NOMO-1 treated with DMSO at 0.1 percent for 48 hours (cell line): Measurements from ENCODE around the gene BEST3.
A peak's percentile ranks its signal among the peaks of the same experiment; 100 is the strongest.

Experiments
- DNase-seq: peaks from one replicate; lab custom pipeline; 2025; ENCODE audit not compliant: unreplicated experiment; lab: John Stamatoyannopoulos, UW

BEST3 gene

GRCh38 chr12:69698769-69699540, at the start of gene BEST3:
Gene BEST3 (minus strand): TSS chr12:69699303. CDS start chr12:69697798, 1,505 bp downstream.
- DNase-seq = no peak

DNA sequence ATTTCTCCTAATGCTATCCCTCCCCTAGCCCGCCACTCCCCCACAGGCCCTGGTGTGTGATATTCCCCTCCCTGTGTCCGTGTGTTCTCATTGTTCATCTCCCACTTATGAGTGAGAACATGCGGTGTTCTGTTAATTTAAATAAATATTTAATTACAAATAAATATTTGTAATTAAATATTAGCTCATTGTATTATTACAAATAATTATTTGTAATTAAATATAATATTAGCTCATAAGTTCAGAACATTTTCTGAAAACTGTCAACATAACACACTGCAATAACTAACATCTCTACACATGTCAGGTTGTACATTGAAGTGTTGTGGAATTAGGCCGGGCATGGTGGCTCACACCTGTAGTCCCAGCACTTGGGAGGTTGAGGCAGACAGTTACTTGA, 45.0 kb upstream of the BEST3 start:
- no peak for DNase-seq

- peak; percentile 66 for DNase-seq
Observed at GRCh38 chr12:69739287-69740191, 40.4 kb upstream of the BEST3 start.

DNA sequence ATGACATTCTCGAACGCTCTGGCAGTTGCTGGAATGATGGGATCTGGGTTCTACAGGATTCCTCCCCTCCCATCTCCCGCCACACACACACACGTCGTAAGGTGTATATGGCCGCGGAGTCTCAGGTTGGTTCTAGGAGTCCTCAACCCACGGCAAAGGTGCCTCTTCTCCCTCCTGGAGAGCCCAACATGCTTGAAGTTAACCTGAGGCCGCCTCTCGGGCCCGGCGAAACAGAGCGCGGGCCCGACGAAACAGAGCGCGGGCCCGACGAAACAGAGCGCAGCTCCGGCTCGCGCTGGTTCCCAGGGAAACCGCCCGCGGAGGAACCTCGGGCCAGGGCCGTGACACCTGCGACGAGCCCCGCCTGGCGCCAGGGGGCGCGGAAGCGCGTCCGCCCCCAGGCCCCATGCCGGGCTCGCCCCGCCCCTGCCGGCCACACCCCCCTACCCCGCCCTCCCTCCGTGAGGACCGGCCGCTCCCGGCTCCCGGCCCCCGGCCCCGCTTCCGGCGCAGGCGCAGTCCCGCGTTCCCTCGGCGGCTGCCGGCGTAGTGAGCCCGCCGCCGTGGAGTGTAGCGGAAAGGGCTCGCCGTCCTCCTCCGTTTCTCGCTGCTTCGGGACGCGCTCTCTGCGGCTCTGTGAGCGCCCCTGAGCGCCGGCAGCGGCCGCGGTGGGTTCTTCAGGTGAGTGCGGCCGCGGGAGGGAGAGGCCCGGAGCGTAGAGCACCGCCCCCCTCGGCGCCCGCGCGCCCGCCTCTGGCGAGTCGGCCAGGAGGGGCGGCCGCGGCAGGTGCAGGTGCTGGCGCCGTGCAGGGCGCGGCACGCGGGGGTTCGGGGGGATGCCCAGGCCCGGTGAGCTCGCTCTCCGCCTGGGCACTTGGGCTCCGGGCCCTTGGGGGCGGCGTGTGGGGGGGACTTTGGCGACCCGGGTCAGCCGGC, 39.5 kb upstream of the BEST3 start, which contains the start of gene RAB3IP:
Gene RAB3IP, plus strand, starts transcription at position 510 of the 936 bp plus-strand sequence. CDS start 16,549 bp downstream, outside the sequence.
- peak; percentile 77 for DNase-seq

DNA sequence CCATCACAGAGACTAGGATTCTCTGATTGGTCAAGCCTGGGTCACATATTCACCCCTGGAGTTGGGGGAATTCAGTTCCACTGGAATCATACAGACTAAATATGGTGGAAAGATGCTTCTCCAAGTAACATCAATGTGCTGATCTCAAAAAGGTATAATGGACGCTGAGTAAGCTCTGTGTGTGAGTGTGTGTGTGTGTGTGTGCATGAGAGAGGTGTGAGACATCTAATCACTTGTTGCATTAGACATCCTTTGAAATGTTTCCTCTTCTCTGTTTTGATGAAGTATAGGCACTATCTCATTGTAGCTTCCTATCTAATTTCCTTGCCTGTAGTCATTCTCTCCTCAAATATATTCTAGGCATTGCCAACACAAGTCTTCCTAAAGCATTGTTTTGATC, 34.5 kb upstream of the BEST3 start:
- no peak for DNase-seq

GRCh38 chr12:69732088-69732487, 33.0 kb upstream of the BEST3 start:
- DNase-seq = no peak

GRCh38 chr12:69726922-69727321, 27.8 kb upstream of the BEST3 start:
- no peak for DNase-seq

DNA sequence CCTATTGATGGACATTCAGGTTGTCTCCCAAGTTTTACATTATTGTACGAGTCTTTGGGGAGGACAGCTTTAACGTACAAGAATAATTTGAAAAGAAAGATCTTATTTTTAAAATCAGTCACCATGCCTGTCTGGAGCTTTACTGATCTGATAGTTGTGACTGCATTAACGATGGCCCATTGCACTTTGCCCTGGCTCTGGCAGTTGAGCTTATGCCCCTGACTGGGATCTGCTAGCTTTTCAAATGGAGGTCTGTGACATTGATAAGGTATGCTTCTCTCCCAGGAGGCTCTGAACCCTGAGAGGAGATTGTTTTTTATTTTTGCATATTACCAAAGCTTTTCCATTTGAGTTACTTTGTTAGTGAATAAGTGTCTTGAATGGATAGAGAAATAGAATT, 21.6 kb upstream of the BEST3 start:
- DNase-seq = no peak

DNA sequence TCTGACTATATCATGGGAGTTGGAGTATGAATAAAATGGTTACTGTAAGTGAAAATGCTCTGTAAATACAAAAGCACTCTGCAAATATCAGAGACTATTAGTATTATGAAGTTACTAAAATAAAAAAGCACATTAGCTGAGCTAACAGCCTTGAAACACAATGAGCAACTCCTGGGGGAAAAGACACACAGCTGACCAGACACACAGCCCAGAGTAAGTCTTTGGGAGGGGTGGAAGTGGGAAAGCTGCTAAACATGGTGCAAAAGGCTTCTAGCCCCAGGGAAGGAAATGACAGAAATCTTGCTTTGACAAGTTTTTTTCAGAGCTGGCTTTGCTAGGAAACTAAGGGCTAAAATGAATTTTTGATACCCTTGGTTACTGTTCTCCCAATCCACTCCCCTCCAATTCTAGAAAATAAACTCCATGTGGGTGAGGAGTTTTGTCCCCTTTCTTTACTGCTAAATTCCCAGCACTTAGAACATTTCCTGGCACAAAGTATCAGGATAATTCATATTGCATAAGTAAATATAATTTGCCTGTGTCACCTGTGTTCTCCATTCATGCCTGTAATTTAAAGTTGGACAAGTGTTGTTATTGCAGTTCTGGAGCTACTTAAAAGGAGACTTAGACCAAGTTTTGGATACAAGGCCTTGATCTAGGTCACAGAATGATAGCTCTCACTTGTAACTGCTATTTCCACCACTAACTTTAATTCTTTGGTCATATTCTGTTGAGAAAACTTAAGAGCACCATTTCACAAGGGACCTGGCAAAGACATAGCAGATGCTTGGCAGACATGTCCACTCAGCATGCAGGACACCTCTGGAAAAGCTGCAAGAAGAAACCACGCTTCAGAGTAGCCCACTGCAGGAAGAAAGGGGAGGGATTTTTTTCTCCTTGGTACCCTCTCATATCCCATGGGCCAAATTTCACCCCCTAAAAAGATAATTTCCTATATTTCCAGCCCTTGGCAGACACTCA, 20.5 kb upstream of the BEST3 start:
- DNase-seq = no peak

- DNase-seq = no peak
Observed at GRCh38 chr12:69714542-69714941, 15.4 kb upstream of the BEST3 start.

DNA sequence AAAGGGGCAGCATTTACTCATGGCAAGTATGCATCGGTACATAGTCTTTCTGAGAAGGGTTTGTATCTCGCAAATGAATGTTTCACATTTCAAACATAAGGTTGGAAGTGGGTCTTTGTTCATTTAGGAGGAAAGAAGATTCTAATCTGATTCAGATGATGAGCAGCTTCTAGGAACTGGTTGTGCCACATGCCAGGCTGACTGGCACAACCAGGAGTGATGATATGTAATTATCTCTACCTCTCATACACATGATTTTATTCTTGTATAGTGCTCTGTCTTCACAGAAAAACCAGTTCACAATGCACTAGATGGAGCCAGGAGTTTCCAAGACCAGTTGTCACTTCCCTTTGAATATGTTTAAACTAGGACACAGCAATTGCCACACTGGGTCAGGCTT, 13.7 kb upstream of the BEST3 start:
- DNase-seq = no peak

DNA sequence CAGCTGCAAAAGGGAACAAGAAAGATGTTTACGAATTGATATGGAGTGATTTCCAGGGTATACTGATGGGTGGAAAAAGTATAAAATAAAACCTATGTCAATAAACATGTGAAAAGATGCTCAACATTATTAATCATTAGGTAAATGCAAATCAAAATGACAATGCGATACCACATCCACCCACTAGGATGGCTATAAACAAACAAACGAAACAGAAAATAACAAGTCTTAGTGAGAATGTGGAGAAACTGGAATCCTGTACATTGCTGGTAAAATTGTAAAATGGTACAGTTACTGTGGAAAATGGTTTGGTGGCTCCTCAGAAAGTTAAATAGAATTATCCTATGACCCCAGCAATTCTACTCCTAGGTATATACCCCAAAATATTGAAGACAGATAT, 9.5 kb upstream of the BEST3 start:
- DNase-seq = no peak

DNA sequence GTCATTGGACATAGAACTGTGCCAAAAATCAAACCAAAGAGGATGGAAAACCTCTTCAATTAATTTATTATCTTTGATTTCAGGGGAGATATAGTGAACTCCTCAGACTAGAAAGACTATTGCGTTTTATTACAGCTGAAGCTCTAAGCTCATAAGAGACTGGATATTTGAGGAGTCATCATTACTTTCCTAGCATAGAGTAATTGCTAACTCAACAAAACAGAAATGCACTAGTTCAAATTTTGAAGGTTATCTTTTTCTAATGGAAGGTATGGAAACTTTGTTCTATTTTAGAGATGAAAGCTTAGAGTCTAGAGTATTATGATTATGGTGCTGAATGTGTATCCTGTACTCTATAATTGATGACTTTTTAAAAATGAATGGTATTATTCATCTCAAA, 5.3 kb upstream of the BEST3 start:
- DNase-seq = no peak

- DNase-seq = no peak
Observed at GRCh38 chr12:69703146-69703642, 4.1 kb upstream of the BEST3 start.

GRCh38 chr12:69701826-69702225, 2.7 kb upstream of the BEST3 start:
- no peak for DNase-seq

DNA sequence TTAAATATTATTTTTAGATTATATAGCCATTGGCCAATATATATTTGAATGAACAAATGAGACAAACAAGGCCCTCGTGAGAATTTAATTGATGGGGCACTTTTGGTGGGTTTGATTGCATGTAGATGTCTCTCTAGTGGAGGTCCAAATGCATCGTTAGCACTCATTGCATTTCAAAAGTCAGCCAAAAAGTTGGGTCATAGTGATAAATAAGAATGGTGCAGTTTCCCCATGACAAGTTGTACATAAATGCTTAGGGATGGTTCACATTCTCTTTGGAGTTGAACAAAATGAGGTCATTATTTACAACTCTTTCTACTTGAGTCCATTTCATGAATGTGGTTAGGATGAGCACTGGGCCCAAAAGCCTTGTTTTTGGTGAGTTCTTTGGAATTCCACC, 1.0 kb downstream of the BEST3 start:
- DNase-seq = no peak

DNA sequence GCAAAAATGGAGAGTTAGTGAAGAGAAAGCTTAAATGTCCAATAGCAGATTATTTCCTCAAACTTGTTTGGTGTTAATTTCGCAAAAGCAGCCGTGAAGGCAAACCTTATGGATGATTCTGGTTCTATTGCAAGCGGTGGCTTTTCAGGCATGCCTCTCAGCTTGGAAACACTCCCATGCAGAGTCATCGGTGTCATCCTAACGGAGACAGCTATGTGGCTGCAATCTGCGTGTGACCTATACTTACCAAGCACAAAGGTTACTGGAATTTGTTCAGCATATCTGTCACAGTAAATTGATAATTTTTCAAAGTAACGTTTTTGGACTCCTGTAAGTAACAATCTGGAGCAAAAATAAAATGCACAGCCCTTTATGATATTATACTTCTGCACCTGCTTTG, 5.0 kb downstream of the BEST3 start:
- DNase-seq = no peak

DNA sequence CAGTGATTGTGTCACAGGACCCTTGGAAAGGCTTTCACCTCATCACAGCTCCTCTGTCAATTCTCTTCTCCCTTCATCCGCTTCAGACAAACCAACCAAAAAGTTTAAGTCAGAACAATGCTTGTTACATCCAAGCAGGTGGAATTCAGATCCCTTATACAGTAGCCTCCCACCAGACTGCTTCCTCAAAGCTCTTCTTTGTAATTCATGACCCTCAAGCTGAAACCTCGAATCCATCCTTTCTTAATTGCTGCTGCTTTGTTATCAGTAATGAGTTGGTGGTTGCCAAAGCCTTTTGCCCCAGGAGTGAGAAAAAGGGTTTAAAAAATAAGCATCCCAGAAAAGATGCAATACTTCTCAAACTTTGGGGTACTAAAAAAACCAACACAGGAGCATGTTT, 9.5 kb downstream of the BEST3 start:
- DNase-seq = no peak
